HG02798 (cell line): Measurements from ENCODE around the gene TCAP.

Experiments
- ATAC-seq: cut with Tn5 transposase; IDR thresholded peaks from one replicate; pipeline ENCODE4 v1.9.1; 2021; ENCODE audit warnings: mild to moderate bottlenecking; ENCODE audit not compliant: unreplicated experiment, poor library complexity

TCAP gene

DNA sequence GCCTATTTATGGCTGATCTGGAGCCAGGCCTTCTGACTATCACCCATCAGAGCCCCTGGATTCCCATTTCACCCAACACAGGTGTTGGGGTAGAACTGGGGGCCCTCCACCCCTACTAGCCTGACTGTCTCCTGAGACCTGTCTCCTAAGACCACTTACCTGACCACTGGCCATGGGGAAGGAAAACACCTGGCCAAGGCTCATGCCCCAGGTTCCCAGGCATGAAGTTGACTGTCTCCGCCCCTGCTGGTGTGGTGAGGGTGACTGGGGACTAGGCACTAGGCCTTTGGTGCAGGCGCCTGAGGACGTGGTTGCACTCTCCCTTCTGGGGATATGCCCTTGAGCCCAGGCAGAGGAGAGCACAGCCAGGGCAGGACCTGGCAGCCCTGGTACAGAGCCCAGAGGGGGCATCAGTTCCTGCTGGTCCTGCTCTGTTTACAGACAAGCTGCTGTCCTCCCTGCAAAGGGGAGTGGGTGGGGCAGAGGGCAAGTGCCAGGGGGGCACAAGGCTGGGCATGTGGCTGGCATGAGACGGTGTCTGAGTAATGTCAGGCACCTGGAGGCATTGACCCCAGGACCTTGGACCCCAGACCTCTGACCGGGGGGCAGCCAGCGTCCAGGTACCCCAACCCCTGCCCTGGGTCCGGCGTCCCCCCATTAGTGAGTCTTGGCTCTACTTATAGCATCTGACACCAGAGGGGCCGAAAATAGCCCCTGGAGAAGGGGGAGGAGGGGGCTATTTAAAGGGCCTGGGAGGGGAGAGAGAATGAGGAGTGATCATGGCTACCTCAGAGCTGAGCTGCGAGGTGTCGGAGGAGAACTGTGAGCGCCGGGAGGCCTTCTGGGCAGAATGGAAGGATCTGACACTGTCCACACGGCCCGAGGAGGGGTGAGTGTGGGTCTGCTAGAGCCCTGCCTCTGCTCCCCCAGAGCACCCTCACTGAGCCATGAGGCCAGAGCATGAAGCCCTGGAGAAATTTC lies at the start of gene TCAP:
Gene TCAP (plus strand): TSS at position 769 of the 981 bp plus-strand sequence. CDS start 11 bp downstream, at position 780.
- no peak for ATAC-seq

DNA sequence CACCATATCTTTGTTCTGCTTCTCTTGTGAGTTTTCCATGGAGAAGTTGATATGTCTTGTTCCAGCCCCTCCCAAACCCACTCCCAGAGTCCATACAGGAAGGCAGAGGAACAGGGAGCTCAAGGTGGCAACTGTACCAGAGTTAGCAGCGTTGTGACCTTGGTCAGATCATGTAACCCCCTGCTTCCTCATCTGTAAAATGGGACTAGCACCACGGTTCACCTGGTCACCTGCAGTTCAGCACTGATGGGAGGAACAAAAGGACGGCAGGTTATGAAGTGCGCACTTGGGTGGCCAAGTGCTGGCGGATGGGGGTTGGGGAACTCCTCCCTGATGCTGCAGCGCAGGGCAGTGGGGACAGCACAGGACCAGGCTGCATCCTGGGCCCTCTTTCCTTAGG lies 49.7 kb upstream of the TCAP start:
- no peak for ATAC-seq

DNA sequence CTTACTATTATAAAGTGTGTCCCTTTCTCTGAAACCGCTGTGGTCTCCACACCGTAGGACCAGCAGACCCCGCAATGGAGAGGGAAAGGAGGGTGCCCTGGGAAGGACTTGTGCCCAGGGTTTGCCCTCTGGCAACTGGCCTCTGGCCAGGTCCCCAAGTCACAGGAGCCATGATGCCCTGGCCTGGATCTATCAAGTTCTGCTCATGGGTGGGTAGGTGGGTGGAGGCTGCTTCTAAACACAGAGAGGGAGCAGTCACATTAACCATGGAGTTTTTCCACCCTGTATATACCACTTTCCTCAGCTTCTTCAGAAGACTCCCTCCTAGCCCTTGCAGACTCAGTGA lies 48.1 kb upstream of the TCAP start:
- ATAC-seq, result no peak

- no peak for ATAC-seq
These were observed 47.5 kb upstream of the TCAP start for GRCh38 chr17:39617446-39618245.

- ATAC-seq, result no peak
These were observed 46.8 kb upstream of the TCAP start for GRCh38 chr17:39618246-39618913.

DNA sequence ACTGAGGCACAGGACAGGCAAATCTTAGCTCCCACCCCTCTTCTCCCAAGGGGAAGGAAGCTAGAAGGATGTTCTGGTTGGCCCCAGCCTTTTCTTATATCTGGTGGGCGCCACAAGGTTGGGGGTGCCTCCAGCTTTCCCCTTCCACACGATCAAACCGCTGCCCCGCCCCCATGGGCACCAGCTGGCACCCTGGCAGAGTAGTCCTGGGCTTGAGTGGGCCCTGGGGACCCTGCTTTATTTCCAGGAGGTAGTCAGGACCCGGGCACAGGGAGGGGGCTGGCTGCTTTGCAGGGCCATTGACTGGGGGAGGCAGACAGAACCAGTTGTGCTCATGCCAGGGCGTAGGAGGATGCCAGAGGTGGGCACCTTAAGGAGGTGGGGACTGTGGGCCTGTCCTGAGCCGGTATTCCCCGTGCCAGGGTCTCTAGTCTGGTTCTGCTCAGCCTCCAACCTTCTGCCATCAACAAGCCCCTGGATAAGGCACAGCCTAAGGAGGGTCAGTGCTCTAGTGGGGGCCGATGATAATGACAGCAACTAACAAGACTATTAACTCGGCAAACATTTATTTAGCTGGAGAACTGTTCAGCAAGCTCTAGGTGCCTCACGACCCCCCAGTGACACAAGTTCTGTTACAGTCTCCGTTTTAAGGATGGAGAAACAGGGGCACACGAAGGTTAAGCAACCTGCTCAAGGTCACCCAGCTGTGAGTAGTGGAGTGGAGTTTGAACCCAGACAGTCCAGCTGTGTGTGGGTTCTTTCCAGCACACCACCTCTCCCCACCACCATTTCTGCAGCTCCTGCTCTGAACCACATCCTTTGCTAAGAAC lies 46.0 kb upstream of the TCAP start:
- ATAC-seq, result no peak

DNA sequence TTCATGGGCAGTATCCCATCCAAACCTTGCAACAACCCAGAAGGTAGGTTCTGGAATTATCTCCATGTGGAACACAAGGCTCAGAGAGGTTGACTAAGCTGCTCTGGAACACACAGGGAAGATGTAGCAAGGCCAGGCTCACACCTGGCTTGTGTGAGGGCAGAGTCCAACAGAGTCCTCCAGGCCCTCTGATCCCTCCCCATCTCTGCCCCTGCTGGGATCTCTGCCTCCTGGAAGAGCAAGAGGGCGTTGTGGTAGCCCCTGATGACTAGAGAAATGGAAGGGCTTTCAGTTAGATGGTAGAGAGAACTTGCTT lies 45.4 kb upstream of the TCAP start:
- no peak for ATAC-seq

- peak; percentile 69 for ATAC-seq
These were observed 43.4 kb upstream of the TCAP start for GRCh38 chr17:39621523-39622379.

GRCh38 chr17:39622380-39623006 lies 42.7 kb upstream of the TCAP start:
- peak; percentile 19 for ATAC-seq

GRCh38 chr17:39623356-39623950 lies 41.7 kb upstream of the TCAP start:
- ATAC-seq, result no peak

DNA sequence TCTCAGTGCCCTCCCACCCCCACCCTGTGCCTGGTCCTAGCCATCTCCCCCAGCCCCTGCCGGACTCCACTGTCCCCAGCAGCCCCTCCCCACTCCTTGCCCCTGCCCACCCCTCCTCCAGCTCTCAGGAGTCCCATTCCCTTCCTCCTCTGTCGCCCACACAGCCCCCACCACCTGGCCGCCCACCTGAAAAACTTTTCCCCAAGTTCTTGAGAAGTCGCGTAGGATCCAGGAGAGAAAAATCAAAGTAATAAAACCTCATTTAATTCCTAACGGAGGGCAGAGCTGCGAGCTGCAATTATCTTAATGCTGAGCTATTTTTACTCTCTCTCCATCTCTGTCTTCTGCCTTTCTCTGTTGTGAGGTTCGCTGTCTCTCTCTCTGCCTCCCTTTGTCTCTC lies 40.8 kb upstream of the TCAP start:
- no peak for ATAC-seq

- ATAC-seq, result no peak
These were observed 39.9 kb upstream of the TCAP start for GRCh38 chr17:39625198-39625785.

- no peak for ATAC-seq
These were observed 38.7 kb upstream of the TCAP start, which contains the start of gene PPP1R1B for GRCh38 chr17:39626171-39627046. Gene PPP1R1B, plus strand, starts transcription at chr17:39626952. Its CDS starts 441 bp downstream, at chr17:39627393.

- no peak for ATAC-seq
These were observed 38.0 kb upstream of the TCAP start for GRCh38 chr17:39627047-39627711.

GRCh38 chr17:39627712-39628516 lies 37.2 kb upstream of the TCAP start:
- ATAC-seq, result no peak
